ENCODE data around the gene OR9I1.

The OR9I1 gene

DNA sequence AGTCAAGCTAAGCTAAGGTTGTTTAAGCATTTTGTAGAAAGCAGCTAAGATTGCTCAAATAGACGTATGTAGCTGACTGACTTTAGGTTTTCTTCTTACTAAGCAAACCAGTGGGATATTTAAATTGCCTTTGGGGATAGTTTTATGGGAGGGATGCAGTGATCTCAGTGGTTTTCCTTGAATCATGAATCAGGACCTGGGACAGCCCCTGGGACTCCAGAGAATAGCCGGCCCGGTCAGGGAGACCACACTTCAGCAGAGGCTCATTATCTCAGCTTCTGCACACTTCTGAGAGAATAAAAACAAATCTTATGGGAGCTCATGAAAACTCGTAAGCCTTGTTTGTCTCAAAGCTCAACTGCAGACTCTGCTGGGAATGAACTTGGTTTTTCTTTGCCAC is at the start of gene OR9I1:
Gene OR9I1 (minus strand): TSS at position 62 of the 400 bp plus-strand sequence. CDS start 6,086 bp downstream, outside the sequence.
- no peak for DNase-seq

GRCh38 chr11:58165504-58166106 is 40.3 kb upstream of the OR9I1 start:
- no peak for DNase-seq

DNA sequence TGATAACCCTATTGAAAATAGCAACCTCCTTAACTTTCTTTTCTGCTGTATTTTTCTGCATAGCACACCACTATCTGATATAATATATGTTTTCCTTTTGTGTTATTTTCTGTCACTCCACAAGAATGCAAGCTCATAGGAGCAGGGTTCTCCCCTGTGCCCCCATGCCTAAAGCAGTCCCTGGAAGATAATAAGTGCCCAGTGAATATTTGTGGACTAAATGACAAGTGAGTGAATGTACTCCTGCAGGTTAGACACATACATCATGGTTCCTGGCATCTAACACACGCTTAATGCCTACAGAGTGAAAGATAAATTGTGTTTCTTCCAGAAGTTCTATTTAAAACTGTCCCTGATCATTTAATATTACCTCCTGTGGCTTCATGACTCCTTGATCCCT is 39.7 kb upstream of the OR9I1 start:
- no peak for DNase-seq

DNA sequence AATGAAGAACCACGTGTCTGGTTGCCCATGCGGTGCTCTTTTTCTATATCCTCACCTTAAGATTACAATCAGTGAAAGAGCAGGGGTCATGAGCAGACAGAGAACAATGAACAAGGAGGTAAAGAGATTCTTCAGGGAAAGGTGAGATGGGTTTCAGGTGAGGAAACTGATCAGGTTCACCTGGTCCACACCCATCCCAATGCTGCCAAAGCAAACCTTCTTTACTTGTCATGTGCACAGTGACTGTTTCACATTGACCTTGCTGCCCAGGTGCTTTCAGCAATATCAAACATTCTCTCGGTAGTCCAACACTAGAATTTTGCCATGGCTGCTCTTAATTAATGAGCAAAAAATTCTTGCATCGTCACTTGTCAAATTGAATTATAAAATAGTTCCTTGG is 39.1 kb upstream of the OR9I1 start:
- no peak for DNase-seq

DNA sequence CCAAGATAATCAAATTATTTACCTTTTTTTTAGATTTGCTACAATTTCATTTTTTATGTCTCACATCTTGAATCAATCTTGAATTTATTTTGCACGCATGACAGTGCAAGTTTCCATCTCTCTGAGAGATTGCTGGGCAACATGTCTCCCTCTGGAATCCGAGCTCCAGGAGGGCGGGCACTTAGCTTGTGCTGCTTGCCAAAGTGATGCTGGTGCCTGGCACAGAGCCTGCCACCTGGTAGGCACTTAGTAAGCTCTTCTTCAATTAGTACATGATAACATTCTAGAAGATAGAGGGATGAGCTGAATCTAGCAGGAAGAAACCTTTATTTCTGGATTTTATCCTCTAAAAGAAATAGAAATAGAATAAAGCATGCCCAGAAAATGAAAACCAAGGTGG is 27.5 kb upstream of the OR9I1 start:
- no peak for DNase-seq

- no peak for DNase-seq
Observed at GRCh38 chr11:58142761-58143160, 17.4 kb upstream of the OR9I1 start.

GRCh38 chr11:58135171-58135570 is 9.8 kb upstream of the OR9I1 start:
- no peak for DNase-seq

DNA sequence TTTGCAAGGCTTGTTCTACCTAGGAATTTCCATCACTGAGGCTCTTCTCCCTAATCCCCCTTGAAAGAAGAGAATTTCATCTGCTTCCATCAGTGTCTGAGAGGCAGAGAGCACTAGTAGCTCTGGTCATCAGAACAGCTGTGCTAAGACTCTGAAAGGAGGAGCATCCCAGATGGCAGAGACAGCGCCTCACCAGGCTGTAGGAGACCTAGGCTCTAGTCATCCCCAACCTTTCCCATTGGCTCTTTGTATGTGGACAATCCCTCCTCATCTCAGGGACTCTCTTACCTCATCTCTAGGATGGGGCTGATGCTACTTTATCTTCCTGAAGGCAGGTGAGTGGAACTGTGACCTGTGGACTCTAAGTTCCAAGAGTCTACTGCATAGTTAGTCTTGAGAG is 8.8 kb upstream of the OR9I1 start:
- DNase-seq: no peak

DNA sequence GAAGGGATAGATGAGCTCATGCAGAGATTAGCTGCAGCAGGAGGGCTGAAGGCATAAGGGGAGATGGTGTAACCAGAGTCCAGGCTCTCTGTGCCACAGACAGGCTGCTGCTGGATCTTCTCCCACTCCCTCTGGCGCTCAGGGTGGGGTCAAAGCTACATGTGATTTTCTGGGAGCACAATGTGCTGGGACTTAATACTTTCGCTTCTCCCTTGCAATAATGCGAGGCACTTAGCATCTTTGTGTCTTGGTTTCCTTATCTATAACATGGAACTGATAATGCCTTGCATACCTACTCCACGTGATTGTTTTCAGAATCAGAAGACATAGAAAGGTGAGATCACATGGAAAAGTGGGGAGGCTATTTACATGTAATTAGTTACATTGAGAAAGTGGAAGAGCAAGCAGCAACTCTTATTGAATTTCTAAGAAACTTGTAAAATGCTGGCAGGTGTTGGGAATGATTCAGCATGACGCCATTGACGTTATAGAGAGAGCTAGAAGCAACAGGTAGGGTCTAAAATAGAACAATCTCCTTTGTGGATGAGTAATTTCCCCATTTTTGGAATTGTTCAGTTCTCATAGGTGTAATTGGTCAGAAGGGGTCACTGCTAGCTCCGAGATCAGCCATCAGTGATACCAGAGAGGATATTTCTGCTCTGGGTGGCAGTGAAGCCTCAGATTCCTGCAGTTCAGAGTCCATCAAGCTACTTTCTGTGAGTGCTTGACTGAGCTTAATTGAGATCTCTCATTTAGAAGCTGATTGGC is 8.2 kb upstream of the OR9I1 start:
- no peak for DNase-seq

GRCh38 chr11:58127350-58127749 is 2.0 kb upstream of the OR9I1 start:
- DNase-seq: no peak

DNA sequence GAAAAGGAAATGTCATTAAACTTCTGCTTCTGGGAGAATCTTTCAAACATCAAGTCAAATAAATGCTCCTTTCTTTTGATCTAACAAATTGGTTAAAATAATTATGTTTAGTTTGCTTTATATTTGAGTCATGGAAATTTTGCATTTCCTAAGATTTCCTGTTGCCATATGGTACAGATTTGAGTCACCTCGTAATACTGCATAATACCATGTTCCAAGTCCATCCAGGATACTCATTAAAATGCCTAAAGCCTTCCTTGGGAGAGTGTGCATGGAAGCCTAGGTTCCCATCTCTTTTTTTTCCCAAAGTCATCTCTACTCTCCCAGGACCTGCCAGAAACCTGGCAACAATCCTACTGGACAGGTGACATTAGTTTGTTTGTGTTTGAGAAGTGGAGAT is 4.2 kb downstream of the OR9I1 start:
- no peak for DNase-seq

DNA sequence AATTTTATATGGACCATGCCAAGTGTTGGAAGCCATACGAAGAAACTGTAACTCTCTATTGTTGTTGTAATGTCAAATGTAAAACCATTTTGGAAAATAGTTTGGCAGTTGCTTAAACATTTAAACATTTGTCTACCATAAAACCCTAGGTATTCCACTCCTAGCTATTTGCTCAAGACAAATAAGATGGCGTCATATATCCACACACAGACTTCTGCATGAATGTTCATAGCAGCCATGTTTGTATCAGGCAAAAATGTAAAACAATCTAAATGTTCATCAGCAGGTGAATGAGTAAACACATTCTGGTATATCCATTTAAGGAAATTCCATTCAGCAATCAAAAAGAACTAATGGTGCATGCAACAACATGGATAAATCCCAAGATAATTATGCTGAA is 27.9 kb downstream of the OR9I1 start:
- DNase-seq: no peak

DNA sequence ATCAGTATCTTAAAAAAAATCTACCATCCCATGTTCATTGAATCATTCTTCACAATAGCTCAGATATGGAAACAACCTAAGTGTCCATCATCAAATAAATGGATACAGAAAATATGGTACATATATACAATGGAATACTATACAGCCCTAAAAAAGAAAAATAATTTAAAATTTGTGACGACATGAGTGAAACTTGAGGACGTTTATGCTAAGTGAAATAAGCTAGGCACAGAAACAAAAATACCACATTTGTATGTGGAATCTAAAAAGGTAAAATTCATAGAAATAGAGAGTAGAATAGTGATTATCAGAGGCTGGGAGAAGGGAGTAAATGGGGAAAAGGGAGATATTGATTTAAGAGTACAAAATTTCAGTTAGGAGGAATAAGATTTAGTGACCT is 38.8 kb downstream of the OR9I1 start:
- DNase-seq: no peak

DNA sequence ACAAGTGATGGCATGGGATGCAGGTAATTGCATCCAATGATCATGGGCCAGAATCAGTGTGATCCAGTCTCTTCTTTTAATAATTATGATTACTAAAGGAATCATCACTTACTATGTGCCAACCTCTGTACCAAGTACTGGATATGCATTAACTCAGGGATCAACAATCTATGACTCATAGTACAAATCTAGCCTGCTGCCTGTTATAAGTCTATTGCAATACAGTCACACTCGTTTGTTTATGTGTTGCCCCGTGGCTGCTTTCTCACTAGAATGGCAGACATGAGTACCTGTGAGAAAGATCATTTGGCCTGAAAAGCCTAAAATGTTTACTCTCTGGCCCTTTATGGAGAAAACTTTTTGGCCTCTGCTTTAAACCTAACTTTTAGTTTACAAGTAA is 49.5 kb downstream of the OR9I1 start:
- DNase-seq: no peak

- no peak for DNase-seq
Observed at GRCh38 chr11:58070585-58070984, 54.7 kb downstream of the OR9I1 start.

- DNase-seq: no peak
Observed at GRCh38 chr11:58068655-58069054, 56.7 kb downstream of the OR9I1 start.

GRCh38 chr11:58067685-58068084 is 57.6 kb downstream of the OR9I1 start:
- no peak for DNase-seq
